NCI-H1417 (cell line): Measurements from ENCODE around the gene HHIPL2.
"Not testable (repeated sequence)": the region's sequence is repeated elsewhere in the genome, so short reads cannot be mapped to it uniquely, and the experiment has no call there.

Source experiments
- DNase-seq, 3 experiments: peaks; one replicate each; lab custom pipeline; 2025; lab: John Stamatoyannopoulos, UW

The HHIPL2 gene

DNA sequence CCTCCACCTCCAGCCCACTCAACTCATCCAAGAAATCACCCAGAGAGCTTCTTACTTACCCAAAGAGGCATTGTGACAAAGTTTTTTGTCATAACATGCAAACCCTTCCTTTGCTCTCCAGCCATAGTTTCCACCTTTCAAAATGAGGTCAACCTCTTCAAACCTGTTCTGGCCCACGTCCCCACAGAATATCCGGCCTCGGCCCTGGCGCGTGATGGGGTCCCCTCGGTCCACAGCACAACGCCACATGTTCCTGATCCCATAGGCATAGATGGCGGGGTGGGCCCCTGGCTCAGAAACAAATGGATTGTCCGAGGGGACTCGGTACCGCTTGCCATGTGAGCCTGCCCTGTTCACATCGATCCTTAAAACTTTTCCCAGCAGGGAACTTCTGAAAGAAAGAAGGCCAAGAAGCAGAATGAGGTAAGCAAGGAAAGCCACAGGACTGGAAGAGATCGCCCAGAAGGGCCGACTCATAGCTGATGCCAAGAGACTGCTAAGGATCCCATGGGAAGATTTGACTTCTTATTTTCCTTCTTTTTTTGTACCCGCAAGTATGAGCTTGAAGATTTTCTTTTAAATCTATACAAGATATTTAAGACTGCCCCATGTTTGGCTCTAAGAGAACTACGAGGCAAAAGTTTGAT is 7.8 kb downstream of the HHIPL2 start:
- no peak for DNase-seq

DNA sequence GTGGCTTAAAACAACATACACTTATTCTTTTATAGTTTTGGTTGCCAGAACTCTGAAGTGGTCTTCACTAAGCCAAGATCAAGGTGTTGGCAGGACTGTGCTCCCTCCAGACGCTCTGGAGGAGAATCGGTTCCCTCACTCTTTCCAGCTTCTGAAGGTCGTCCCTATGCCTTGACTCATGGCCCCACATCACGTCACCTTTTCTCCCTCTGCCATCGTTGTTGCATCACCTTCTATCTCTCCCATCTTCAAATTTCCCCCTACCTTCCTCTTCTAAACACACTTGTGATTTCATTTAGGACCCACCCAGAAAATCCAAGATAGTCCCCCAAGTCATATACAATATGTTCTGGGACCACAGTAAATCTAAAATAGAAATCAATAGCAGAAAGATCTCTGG is 12.4 kb downstream of the HHIPL2 start:
- DNase-seq: no peak

DNA sequence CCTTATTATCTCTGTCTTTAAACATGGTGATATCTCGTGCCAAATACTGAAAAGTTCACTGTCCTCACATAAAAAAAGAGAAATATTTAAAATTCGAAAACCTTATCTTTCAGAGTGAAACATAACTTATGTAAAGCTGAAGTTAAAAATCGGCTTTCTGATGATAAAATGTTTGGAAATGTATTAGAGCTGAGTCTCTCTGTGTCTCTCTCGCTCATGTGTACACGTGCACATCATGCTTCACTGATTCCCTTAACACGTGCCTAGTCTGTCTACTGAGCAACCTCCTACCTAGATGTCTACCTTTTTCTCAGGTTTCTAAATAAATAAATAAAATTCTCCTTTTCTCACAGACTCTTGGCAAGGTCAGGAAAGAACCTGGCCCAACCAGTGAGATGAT is 17.1 kb downstream of the HHIPL2 start:
- no peak for DNase-seq

DNA sequence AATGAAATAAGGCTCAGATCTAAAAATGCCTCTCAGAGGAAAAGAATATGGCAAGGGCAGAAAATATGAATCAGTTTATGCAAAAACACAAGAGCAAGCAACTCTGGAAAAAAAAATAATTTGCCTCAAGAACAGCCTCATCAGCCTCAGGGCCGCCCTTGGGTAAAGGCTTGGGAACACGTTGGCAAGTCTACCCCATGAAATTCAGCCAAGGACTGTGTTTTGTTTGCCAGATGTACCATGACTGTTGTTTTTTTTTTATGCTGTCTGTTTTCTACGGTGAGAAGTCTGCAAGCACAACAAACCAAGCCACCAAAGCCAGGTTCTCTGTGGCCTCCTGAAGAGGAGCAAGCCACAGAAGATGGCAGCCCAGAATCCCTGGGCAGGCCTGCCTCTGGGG is 18.0 kb downstream of the HHIPL2 start:
- no peak for DNase-seq

DNA sequence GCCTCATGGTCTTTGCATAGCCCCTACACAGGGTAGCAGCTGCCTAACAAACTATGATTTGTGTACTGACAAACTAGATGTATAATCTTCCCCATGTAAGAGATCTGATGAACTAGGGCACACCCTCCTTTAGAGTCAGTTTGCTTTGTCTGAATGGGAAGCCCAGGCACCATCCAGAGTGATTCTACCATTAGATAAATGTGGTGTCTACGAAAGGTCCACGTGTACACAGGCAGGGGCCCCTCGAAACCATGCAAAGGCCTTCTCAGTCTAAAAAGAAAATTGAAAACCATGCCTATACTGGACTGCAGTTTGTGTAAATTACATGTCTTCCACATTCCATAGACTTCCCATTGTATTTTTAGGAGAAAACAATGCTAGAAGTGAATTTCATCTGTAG is 18.7 kb downstream of the HHIPL2 start:
- no peak for DNase-seq

DNA sequence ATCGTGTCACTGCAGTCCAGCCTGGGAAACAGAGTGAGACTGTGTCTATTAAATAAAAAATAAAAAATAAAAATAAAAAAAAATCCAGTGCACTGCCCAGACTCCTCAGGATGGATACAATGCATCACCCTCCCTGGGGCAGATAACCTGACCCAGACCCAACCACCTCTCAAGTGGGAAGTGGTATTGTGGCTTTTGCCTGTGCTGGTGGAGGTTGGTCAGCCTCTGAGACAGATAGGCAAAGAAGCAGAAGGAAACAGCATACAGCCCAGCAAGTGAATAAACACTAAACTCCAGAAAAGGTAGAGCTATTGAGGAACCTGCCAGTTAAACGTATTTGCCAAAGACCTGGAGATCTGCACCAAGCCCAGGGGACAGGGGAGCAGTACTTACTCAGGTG is 22.0 kb downstream of the HHIPL2 start:
- DNase-seq: no peak

DNA sequence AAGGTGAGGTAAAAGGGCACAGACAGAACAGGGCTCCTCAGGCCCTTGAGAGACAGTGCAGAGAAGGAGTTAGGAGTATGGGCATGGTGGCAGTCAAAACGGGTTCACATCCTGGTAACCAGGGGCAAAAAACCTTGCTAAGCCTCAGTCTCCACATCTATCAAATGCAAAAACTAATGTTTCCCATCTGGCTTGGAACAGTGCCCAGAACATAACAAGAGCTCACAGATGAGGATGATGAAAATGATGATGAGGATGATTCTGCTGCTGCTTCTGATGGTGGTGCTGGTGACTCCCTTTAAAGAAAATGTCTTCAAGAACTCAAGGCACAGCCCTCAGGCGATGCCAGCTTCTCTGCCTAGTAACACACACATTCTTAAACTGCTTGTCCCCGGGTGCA is 24.1 kb downstream of the HHIPL2 start:
- no peak for DNase-seq

DNA sequence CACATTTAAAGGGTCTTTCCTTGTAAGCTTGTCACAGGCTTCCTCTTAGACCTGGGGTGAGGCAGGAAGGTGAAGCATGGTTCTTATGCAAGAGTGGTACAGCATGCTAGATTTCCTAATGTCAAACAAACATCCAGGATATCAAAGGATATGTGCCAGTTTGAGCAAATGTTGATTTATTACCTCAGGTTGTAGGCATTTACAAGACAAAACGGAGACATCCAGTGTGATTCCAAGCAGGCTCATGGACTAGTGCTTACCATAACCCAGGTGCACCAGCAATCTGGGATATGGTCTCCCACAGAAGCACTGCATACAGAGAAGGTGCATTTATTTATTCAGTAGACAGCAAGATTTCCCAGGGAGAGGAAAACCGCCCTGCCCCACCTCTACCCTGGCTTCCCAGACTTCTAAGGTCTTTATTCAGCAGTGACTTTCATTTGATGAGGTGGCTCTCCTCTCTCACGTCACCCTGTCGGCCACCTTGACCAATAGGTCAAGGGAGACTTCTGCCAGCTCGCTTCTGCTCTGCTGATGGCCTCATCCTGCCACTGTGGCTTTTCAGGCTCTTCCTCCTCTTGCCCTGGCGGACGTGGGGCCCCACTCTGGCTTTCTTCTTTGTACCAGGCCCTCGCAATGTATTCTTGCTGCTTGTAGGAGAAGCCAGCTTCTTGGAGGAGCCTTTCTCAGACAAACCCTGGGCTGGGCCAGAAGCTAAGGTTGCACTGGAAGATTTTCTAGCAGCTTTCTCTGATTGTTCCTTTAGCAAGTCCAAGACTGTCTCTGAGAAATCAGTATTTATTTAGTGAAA is 25.6 kb downstream of the HHIPL2 start:
- no peak for DNase-seq

DNA sequence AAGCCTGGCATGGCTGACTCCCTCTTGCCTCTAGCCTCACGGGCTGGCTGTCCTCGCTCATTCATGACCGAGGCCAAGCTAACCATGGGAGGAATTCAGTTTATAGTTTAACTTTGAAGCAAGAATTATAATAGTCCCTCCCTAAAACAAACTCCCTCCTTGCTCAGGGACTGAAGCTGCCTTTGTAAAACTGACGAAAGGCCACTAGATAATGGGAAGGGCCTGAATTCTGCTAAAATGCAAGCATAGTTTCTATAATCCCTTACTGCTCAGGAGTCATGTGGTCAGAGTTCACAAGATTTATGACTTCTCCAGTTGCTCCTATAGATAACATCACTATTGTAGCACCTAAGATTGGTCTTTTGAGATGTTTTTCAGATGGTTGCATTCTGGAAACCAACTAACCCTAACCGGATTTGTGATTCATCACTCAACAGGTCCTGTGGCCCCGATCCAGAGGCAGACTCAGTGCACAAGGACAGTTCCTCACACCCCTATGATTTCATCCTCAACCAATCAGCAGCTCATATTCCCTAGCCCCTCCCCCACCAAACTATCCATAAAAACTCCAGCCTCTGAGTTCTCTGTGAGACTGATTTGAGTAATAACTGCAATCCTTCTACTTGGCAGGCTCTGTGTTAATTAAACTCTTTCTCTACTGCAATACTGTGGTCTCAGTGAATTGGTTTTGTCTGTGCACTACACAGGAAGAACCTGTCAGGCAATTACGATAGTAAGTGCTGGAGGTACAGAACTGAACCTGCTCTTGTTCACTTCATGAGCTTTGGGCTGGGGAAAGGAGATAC is 26.4 kb downstream of the HHIPL2 start:
- no peak for DNase-seq

DNA sequence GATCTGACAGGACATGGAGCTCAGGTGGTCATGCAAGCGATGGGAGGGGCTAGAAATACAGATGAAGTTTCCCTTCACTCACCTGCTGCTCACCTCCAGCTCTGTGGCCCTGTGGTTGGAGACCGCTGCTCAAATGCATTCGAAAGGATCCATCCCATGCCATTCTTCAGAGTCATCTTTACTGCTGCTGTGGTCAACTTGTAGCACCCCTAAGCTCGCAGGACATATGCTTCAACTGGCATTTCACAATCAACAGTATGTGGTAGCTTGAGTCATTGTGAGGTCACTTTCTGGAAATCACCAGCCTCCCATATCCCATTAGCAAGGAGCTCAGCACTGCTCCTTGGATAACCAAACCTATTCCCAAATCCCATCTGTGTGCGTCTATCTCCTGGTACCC is 58.4 kb downstream of the HHIPL2 start:
- DNase-seq: not testable (repeated sequence)

DNA sequence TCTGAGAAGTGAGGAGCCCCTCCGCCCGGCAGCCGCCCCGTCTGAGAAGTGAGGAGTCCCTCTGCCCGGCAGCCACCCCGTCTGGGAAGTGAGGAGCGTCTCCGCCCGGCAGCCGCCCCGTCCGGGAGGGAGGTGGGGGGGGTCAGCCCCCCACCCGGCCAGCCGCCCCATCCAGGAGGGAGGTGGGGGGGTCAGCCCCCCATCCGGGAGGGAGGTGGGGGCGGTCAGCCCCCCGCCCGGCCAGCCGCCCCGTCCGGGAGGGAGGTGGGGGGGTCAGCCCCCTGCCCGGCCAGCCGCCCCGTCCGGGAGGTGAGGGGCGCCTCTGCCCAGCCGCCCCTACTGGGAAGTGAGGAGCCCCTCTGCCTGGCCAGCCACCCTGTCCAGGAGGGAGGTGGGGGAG is 60.1 kb downstream of the HHIPL2 start:
- DNase-seq: not testable (repeated sequence)

DNA sequence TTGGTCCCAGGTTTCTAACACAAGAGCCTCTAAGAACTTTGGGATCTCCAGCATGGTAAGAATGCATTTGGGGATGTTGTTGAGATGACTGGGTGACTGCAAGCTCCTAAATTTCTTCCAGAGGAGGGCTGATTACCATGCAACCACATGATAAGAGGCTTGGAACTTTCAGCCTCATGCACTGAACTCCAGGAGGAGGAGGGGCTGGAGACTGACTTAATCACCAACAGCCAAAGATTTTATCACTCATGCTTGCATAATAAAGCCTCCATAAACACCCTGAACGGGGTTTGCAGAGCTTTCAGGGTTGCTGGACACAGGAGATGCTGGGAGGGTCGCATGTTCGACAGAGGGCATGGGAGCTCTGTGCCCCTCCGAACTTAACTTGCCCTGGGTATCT is 63.9 kb downstream of the HHIPL2 start:
- DNase-seq: not testable (repeated sequence)

DNA sequence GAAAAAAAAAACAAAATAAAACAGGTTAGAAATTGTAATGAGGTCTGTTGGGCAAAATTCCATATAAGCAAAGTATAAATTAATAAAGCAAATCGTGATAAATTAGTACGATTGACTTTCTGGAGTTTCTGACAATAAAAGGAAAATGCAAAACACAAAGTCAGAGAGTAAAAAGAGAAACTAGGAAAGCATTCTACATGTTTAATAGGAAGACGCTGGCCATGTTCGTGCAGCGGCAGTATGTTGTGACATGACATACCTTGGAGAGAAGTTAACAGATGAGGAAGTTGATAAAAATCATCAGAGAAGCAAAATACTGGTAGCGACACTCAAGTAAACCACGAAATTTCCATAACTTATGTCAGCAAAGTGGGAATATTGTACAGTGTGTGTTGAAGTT is 68.3 kb downstream of the HHIPL2 start:
- DNase-seq: not testable (repeated sequence)

DNA sequence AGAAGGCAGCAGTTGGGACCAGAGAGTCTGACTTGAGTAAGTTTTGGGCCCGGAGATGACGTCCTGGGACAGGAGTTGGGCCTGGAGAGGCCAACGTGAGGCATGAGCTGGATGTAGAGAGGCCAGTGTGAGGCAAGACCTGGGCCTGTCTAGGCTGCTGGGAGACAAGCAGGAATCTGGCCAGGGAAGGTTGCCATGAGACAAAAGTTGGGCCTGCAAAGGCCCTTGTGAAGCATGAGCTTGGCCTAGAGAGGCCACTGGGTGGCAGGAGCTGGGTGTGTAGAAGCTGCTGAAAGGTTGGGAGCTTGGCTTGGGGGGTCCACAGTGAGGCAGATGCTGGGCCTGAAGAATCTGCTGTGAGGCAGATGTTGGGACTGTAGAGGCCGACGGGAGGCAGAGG is 71.5 kb downstream of the HHIPL2 start:
- not testable (repeated sequence) for DNase-seq

DNA sequence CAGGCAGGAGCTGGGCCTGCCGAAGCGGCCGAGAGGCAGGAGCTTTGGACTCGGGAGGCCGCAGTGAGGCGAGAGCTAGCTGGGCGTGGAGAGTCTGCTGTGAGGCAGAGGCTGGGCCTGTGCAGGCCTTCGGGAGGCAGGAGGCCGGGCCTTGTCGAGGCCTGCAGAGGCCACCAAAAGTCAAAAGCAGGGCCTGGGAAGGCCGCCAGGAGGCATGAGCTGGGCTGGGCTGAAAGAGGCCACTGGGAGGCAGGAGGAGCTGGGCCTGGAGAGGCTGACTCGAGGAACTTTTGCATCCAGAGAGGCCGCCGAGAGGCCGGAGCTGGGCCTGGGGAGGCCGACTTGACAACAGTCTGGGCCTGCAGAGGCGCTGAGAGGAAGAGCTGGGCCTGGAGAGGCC is 74.2 kb downstream of the HHIPL2 start:
- DNase-seq: not testable (repeated sequence)

DNA sequence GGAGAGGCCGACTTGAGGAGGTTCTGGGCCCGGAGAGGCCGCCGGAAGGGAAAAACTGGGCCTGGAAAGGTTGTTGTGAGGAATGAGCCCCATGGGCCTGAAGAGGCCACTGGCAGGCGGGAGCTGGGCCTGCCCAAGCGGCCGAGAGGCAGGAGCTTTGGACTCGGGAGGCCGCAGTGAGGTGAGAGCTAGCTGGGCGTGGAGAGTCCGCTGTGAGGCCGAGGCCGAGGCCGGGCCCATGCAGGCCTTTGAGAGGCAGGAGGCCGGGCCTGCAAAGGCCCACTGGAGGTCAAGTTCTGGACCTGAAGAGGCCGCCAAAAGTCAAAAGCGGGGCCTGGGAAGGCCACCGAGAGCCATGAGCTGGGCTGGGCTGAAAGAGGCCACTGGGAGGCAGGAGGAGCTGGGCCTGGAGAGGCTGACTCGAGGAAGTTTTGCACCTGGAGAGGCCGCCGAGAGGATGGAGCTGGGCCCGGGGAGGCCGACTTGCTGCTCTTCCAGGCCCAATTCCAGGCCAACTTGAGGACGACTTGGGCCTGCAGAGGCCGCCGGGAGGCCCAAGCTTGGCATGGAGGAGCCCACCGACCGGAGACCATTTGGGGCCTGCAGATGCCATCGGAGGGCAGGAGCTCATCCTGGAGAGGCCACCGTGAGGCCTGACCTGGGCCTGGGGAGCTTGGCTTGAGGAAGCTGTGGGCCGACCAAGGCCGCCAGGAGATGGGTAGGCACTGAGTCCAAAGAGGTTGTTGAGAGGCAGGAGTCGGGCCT is 74.9 kb downstream of the HHIPL2 start:
- DNase-seq: not testable (repeated sequence)
